IPS-18c (cell line): Measurements from ENCODE around the gene FRK.
"Not testable (repeated sequence)": the region's sequence is repeated elsewhere in the genome, so short reads cannot be mapped to it uniquely, and the experiment has no call there.

Experiments used
- H3K4me3 ChIP-seq: 2 replicates; pipeline ENCODE4 v1.7.0; 2013; ENCODE audit warnings: low read depth, mild to moderate bottlenecking, low read length, moderate library complexity; ENCODE audit not compliant: insufficient read depth
- H3K9me3 ChIP-seq: one replicate; pipeline ENCODE4 v1.6.1; 2013; ENCODE audit warnings: mild to moderate bottlenecking, low read length, moderate library complexity; ENCODE audit not compliant: control insufficient read depth, insufficient read depth

The FRK gene

GRCh38 chr6:116060572-116061283 is at the start of gene FRK:
Gene FRK, minus strand, starts transcription at chr6:116060891. Its CDS starts 580 bp downstream, at chr6:116060311.
- Histone ChIP-seq H3K9me3 (no peaks in the 10 kb centered on the region), H3K4me3 (no peak within 1 kb of the TSS)

GRCh38 chr6:116108836-116109235 is 48.1 kb upstream of the FRK start:
- H3K9me3 ChIP-seq, result no peaks in the 10 kb centered on the region
- H3K4me3 ChIP-seq, result no peak overlapping the region

GRCh38 chr6:116106146-116106545 is 45.5 kb upstream of the FRK start:
- Histone ChIP-seq H3K4me3 (no peak overlapping the region), H3K9me3 (no peaks in the 10 kb centered on the region)

GRCh38 chr6:116105247-116105646 is 44.6 kb upstream of the FRK start:
- H3K4me3 ChIP-seq, result no peak overlapping the region
- H3K9me3 ChIP-seq, result no peaks in the 10 kb centered on the region

GRCh38 chr6:116104636-116105035 is 43.9 kb upstream of the FRK start:
- H3K9me3 ChIP-seq, result no peaks in the 10 kb centered on the region
- no peak overlapping the region for H3K4me3 ChIP-seq

GRCh38 chr6:116102873-116103272 is 42.2 kb upstream of the FRK start:
- H3K4me3 ChIP-seq, result no peak overlapping the region
- H3K9me3 ChIP-seq, result no peaks in the 10 kb centered on the region

GRCh38 chr6:116101790-116102189 is 41.1 kb upstream of the FRK start:
- no peaks in the 10 kb centered on the region for H3K9me3 ChIP-seq
- peak overlapping the region; percentile 100 for H3K4me3 ChIP-seq

- Histone ChIP-seq H3K4me3 (peak overlapping the region; percentile 100), H3K9me3 (peaks cover 3% of the 10 kb centered on the region)
Observed at GRCh38 chr6:116101302-116101718, 40.6 kb upstream of the FRK start.

- peak within 1 kb of the TSS; percentile 100 for H3K4me3 ChIP-seq
- H3K9me3 ChIP-seq, result peaks cover 9% of the 10 kb centered on the region
Observed at GRCh38 chr6:116100419-116101301, 40.0 kb upstream of the FRK start, which contains the start of gene NT5DC1. Gene NT5DC1, plus strand, starts transcription at chr6:116100853. Its CDS starts 78 bp downstream, at chr6:116100931.

GRCh38 chr6:116099036-116099435 is 38.3 kb upstream of the FRK start:
- peaks cover 11% of the 10 kb centered on the region for H3K9me3 ChIP-seq
- no peak overlapping the region for H3K4me3 ChIP-seq

GRCh38 chr6:116096979-116097816 is 36.5 kb upstream of the FRK start:
- Histone ChIP-seq H3K4me3 (no peak overlapping the region), H3K9me3 (peaks cover 11% of the 10 kb centered on the region)

- not testable (repeated sequence) for H3K4me3 ChIP-seq
- H3K9me3 ChIP-seq, result peaks cover 11% of the 10 kb centered on the region
Observed at GRCh38 chr6:116096048-116096759, 35.5 kb upstream of the FRK start.

- peaks cover 11% of the 10 kb centered on the region for H3K9me3 ChIP-seq
- no peak overlapping the region for H3K4me3 ChIP-seq
Observed at GRCh38 chr6:116094041-116094440, 33.4 kb upstream of the FRK start.

GRCh38 chr6:116090251-116090650 is 29.6 kb upstream of the FRK start:
- no peaks in the 10 kb centered on the region for H3K9me3 ChIP-seq
- H3K4me3 ChIP-seq, result no peak overlapping the region

- H3K4me3 ChIP-seq, result no peak overlapping the region
- no peaks in the 10 kb centered on the region for H3K9me3 ChIP-seq
Observed at GRCh38 chr6:116088946-116089345, 28.3 kb upstream of the FRK start.

- H3K4me3 ChIP-seq, result no peak overlapping the region
- H3K9me3 ChIP-seq, result no peaks in the 10 kb centered on the region
Observed at GRCh38 chr6:116087437-116088027, 26.8 kb upstream of the FRK start.
